ENCODE data around the gene GPR176. TPM values are rescaled to one million over a fixed set of nuclear protein-coding genes. Genes with fewer than 3 reads are reported as not detected.

The GPR176 gene
- polyA plus RNA-seq, 1 donor from 2014 or later: 8.3 TPM

DNA sequence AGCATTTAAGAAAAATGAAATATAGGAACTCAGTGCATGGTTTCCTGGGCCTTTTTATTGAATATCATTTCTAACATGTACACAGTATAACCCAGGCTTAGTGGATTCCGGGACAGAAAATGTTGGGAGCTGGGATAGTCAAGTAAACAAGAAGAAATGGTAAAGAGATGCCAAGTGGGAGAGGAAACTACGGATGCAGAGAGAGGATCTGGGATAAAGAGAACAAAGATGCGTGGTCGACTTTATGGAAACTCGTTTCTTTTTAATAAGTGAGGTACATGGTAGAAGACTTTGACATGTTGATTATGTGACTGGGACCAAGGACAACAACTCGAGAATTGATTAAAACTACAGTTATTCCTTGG is 1.2 kb upstream of the GPR176 start:
- no peak for TF ChIP-seq MXI1 (conservative IDR thresholded peaks at IDR 0.05; ENCODE audit: poor library complexity, severe bottlenecking)
- no peak for TF ChIP-seq TAF1 (IDR thresholded peaks at IDR 0.05; ENCODE audit: low read depth)
- no peak for TF ChIP-seq SMC3 (conservative IDR thresholded peaks at IDR 0.05; ENCODE audit: poor library complexity)
- no peak for TF ChIP-seq RAD21 (conservative IDR thresholded peaks at IDR 0.05)
- TF ChIP-seq EZH2 (IDR thresholded peaks at IDR 0.05; ENCODE audit: borderline replicate concordance, insufficient read depth, low read length, poor library complexity, severe bottlenecking): no peak
- TF ChIP-seq POLR2AphosphoS5 (IDR thresholded peaks at IDR 0.05): no peak
- TF ChIP-seq, protein P1, sequence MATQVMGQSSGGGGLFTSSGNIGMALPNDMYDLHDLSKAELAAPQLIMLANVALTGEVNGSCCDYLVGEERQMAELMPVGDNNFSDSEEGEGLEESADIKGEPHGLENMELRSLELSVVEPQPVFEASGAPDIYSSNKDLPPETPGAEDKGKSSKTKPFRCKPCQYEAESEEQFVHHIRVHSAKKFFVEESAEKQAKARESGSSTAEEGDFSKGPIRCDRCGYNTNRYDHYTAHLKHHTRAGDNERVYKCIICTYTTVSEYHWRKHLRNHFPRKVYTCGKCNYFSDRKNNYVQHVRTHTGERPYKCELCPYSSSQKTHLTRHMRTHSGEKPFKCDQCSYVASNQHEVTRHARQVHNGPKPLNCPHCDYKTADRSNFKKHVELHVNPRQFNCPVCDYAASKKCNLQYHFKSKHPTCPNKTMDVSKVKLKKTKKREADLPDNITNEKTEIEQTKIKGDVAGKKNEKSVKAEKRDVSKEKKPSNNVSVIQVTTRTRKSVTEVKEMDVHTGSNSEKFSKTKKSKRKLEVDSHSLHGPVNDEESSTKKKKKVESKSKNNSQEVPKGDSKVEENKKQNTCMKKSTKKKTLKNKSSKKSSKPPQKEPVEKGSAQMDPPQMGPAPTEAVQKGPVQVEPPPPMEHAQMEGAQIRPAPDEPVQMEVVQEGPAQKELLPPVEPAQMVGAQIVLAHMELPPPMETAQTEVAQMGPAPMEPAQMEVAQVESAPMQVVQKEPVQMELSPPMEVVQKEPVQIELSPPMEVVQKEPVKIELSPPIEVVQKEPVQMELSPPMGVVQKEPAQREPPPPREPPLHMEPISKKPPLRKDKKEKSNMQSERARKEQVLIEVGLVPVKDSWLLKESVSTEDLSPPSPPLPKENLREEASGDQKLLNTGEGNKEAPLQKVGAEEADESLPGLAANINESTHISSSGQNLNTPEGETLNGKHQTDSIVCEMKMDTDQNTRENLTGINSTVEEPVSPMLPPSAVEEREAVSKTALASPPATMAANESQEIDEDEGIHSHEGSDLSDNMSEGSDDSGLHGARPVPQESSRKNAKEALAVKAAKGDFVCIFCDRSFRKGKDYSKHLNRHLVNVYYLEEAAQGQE (IDR thresholded peaks at IDR 0.05; ENCODE audit: borderline replicate concordance): no peak
- TF ChIP-seq EP300 (conservative IDR thresholded peaks at IDR 0.05; ENCODE audit: poor library complexity, severe bottlenecking): no peak
- TF ChIP-seq, protein P2, sequence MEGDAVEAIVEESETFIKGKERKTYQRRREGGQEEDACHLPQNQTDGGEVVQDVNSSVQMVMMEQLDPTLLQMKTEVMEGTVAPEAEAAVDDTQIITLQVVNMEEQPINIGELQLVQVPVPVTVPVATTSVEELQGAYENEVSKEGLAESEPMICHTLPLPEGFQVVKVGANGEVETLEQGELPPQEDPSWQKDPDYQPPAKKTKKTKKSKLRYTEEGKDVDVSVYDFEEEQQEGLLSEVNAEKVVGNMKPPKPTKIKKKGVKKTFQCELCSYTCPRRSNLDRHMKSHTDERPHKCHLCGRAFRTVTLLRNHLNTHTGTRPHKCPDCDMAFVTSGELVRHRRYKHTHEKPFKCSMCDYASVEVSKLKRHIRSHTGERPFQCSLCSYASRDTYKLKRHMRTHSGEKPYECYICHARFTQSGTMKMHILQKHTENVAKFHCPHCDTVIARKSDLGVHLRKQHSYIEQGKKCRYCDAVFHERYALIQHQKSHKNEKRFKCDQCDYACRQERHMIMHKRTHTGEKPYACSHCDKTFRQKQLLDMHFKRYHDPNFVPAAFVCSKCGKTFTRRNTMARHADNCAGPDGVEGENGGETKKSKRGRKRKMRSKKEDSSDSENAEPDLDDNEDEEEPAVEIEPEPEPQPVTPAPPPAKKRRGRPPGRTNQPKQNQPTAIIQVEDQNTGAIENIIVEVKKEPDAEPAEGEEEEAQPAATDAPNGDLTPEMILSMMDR (IDR thresholded peaks at IDR 0.05; ENCODE audit: poor library complexity, severe bottlenecking): no peak
- H3K79me2 ChIP-seq (replicated peaks; ENCODE audit: insufficient read depth, low read length): no peaks in the 10 kb centered on the region
- no peak overlapping the region for H3K9ac ChIP-seq (ENCODE audit: low read length)
- no peak overlapping the region for H3K27ac ChIP-seq (ENCODE audit: low read length)
- peak overlapping the region; percentile 73 for H3K4me3 ChIP-seq (ENCODE audit: low read length)
- peaks cover 33% of the 10 kb centered on the region for H3K27me3 ChIP-seq (ENCODE audit: insufficient read depth, low read depth, low read length)
- H3F3A ChIP-seq (ENCODE audit: insufficient read depth, low read length, poor library complexity, severe bottlenecking): no peaks in the 10 kb centered on the region
- no peaks in the 10 kb centered on the region for H3K36me3 ChIP-seq (ENCODE audit: insufficient read depth, low read length)
- no peaks in the 10 kb centered on the region for H3K9me3 ChIP-seq (ENCODE audit: low read length)
- H3K4me2 ChIP-seq (ENCODE audit: low read length): no peak overlapping the region
- H4K20me1 ChIP-seq (ENCODE audit: insufficient read depth): no peaks in the 10 kb centered on the region
- H2AFZ ChIP-seq (ENCODE audit: low read depth, low read length): no peak overlapping the region
- no peaks in the 10 kb centered on the region for H3K9me2 ChIP-seq (ENCODE audit: insufficient read depth, low read length)

DNA sequence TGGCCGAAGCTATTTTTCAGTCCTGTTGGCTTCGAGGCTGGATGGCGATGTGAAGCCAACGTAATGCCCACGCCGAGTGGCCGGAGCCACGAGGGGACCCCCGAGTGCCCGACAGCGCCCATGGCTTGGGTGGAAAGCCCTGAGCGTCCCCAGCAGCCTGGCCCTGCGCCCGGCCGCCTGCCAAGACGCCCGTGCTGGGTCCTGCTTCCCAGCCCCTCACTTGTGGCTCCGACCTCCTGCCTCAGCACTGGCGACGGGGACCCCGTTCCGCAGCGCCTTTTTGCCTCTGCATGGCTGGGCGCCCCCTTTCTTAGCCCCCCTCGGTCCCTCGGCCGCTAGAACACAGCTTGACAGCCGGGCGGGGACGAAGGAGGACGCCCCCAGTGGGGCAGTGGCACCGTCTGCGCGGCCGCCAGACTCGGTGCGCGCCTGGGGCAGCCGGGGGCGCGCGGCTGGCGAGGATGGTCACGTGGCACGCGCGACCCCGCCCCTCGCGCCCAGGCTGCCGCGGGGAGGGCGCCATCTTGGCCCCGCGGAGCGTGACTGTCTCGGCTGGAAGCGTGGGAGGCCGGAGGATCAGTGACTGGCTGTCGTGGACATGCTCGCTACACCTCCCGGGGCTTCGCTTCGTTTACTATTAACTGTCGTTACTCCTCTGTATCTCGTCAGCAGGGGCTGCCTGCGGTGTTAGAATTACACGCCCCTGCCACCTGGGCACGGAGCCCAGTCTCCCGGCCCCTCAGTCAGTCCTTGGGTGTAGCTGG is 626 bp upstream of the GPR176 start:
- Histone ChIP-seq H3K4me3 (ENCODE audit: low read length) (peak overlapping the region; percentile 73), H3K79me2 (replicated peaks; ENCODE audit: insufficient read depth, low read length) (no peaks in the 10 kb centered on the region), H3K27me3 (ENCODE audit: insufficient read depth, low read depth, low read length) (peaks cover 33% of the 10 kb centered on the region), H3F3A (ENCODE audit: insufficient read depth, low read length, poor library complexity, severe bottlenecking) (no peaks in the 10 kb centered on the region), H4K20me1 (ENCODE audit: insufficient read depth) (no peaks in the 10 kb centered on the region), H3K9ac (ENCODE audit: low read length) (peak overlapping the region; percentile 53), H3K9me2 (ENCODE audit: insufficient read depth, low read length) (no peaks in the 10 kb centered on the region), H3K9me3 (ENCODE audit: low read length) (no peaks in the 10 kb centered on the region), H2AFZ (ENCODE audit: low read depth, low read length) (no peak overlapping the region), H3K36me3 (ENCODE audit: insufficient read depth, low read length) (no peaks in the 10 kb centered on the region), H3K4me2 (ENCODE audit: low read length) (no peak overlapping the region), H3K27ac (ENCODE audit: low read length) (no peak overlapping the region)
- TF ChIP-seq SMC3 (conservative IDR thresholded peaks at IDR 0.05; ENCODE audit: poor library complexity) (peak; percentile 17), RAD21 (conservative IDR thresholded peaks at IDR 0.05) (no peak), POLR2AphosphoS5 (IDR thresholded peaks at IDR 0.05) (peak; percentile 36)
